ENCODE data around the gene ABI3BP. TPM values are rescaled to one million over a fixed set of nuclear protein-coding genes. Genes with fewer than 3 reads are reported as not detected.

Gene ABI3BP
- total RNA-seq, 1 experiment from 2014 or later: 0.28 TPM

DNA sequence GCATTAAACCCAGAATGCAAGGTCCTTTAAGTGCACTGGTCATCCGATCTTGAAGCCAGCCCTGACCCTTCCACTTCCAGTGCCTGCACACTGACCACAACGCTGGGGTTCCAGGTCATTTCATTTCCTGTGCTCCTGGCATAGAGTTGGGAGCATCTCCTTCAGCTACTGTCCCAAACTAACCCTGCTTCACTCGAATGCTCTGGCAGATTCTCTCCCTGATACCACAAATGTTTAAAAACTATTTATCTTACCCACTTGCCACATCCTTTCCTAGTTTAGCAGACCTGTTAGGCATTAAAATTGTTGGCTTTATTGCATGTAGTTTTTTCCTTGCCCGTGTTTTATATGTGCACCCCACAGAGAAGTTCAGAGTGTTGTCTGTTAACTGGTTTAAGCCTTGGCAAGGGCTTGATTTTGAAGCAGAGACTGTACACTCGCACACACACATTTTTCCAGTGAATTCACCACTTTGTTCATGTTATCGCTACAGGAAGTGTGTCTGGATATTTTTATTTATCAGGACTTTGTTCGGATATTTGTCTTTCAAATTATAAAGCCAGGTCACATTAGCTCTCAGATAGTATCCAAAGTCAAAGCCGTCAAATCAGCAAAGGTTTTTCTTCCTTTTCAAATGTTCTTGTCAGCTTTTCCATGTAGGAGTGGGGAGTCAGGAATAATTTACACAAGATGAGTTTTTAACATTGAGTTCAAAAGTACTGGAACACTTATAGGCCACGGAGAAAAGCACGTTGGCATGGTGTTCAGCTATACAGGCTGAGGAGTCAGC lies 77.3 kb downstream of the ABI3BP start:
- no peak overlapping the region for H3K18ac ChIP-seq (ENCODE audit: insufficient read length, low read depth, low read length)
- TF ChIP-seq, protein P1, sequence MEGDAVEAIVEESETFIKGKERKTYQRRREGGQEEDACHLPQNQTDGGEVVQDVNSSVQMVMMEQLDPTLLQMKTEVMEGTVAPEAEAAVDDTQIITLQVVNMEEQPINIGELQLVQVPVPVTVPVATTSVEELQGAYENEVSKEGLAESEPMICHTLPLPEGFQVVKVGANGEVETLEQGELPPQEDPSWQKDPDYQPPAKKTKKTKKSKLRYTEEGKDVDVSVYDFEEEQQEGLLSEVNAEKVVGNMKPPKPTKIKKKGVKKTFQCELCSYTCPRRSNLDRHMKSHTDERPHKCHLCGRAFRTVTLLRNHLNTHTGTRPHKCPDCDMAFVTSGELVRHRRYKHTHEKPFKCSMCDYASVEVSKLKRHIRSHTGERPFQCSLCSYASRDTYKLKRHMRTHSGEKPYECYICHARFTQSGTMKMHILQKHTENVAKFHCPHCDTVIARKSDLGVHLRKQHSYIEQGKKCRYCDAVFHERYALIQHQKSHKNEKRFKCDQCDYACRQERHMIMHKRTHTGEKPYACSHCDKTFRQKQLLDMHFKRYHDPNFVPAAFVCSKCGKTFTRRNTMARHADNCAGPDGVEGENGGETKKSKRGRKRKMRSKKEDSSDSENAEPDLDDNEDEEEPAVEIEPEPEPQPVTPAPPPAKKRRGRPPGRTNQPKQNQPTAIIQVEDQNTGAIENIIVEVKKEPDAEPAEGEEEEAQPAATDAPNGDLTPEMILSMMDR (conservative IDR thresholded peaks at IDR 0.05): no peak
- DNase-seq: no peak
- no peak overlapping the region for H3K4me3 Mint-ChIP-seq
- no CpG with 5 or more reads among the region's 10 CpGs for WGBS (ENCODE audit: extremely low coverage, insufficient read length, low lambda C conversion rate)
- H3K79me1 ChIP-seq (ENCODE audit: insufficient read depth, low read depth, low read length, poor library complexity, severe bottlenecking): no peaks in the 10 kb centered on the region
- no peak overlapping the region for H2AK5ac ChIP-seq (ENCODE audit: insufficient read length, low read length)
- H4K91ac ChIP-seq (ENCODE audit: insufficient read length, low read depth, low read length): no peak overlapping the region
- H3K27me3 ChIP-seq (ENCODE audit: insufficient read depth, low read length): no peaks in the 10 kb centered on the region
- H3K9ac ChIP-seq (ENCODE audit: extremely low read depth, insufficient read length, low read length): no peak overlapping the region
- no peaks in the 10 kb centered on the region for H3K27me3 Mint-ChIP-seq (ENCODE audit: low read depth)
- no peaks in the 10 kb centered on the region for H4K20me1 ChIP-seq (ENCODE audit: control insufficient read depth, insufficient read depth, insufficient read length)
- no peak overlapping the region for H2BK20ac ChIP-seq (ENCODE audit: low read depth, low read length, poor library complexity, severe bottlenecking)
- no peak overlapping the region for H4K8ac ChIP-seq (replicated peaks; ENCODE audit: insufficient read length, low read depth, low read length)
- H2BK120ac ChIP-seq (ENCODE audit: low read depth, low read length, poor library complexity, severe bottlenecking): no peak overlapping the region
- H2BK15ac ChIP-seq (ENCODE audit: low read depth, low read length): no peak overlapping the region
- H3K9me3 ChIP-seq (ENCODE audit: control insufficient read depth, low read depth, low read length): no peaks in the 10 kb centered on the region
- no peak overlapping the region for H3K27ac Mint-ChIP-seq
- H4K5ac ChIP-seq (ENCODE audit: insufficient read length, low read depth, low read length): no peak overlapping the region
- H3K36me3 Mint-ChIP-seq (ENCODE audit: insufficient read depth in 1 of 3, low read depth in 3 of 3): no peaks in the 10 kb centered on the region
- H3K4me1 Mint-ChIP-seq: peaks cover 13 to 16% of the 10 kb centered on the region in 2 experiments
- H3K27ac ChIP-seq (ENCODE audit: insufficient read length, low read depth, low read length): no peak overlapping the region
- no peak overlapping the region for H3K23ac ChIP-seq (ENCODE audit: insufficient read length, low read depth, low read length)
- no peak overlapping the region for H2BK5ac ChIP-seq (ENCODE audit: insufficient read length, low read length)
- H3T11ph ChIP-seq (ENCODE audit: low read length): no peak overlapping the region
- H3K79me2 ChIP-seq (ENCODE audit: insufficient read depth, low read length): no peaks in the 10 kb centered on the region; the same call in 1 of the 2 replicates
- no peak overlapping the region for H3K4me2 ChIP-seq (ENCODE audit: insufficient read depth, insufficient read length, low read length)
- H3K4ac ChIP-seq (ENCODE audit: low read depth, low read length): no peak overlapping the region
- H3K4me1 ChIP-seq (ENCODE audit: insufficient read depth, low read length): no peaks in the 10 kb centered on the region; the same call in 1 of the 2 replicates
- no peak overlapping the region for H3K14ac ChIP-seq (ENCODE audit: insufficient read depth, low read length)
- no peak overlapping the region for H3K56ac ChIP-seq (ENCODE audit: insufficient read length, low read depth, low read length)
- H3K9me3 Mint-ChIP-seq: no peaks in the 10 kb centered on the region
- H2AFZ ChIP-seq (ENCODE audit: low read length): no peak overlapping the region
- H3K23me2 ChIP-seq (ENCODE audit: insufficient read length, low read depth, low read length, poor library complexity, severe bottlenecking): no peaks in the 10 kb centered on the region
- no peak overlapping the region for H2BK12ac ChIP-seq (ENCODE audit: insufficient read length, low read depth, low read length)

Data from H9 (cell line).